Stimulated activated naive CD8-positive, alpha-beta T cell treated with anti-CD3 and anti-CD28 coated beads, Interleukin-15, Interleukin-2, amounts not matched to agents 100 ng/mL and 50 ng/mL, for 24 hours (primary cell): Measurements from ENCODE around the gene NKAIN2.
"Not testable (repeated sequence)": the region's sequence is repeated elsewhere in the genome, so short reads cannot be mapped to it uniquely, and the experiment has no call there.

Experiments
- H3K27ac Mint-ChIP-seq: one replicate; pipeline ENCODE4 v1.8.0; 2021; ENCODE audit warnings: mild to moderate bottlenecking, mixed read lengths
- H3K27me3 Mint-ChIP-seq: one replicate; pipeline ENCODE4 v1.8.0; 2021; ENCODE audit warnings: mixed read lengths
- H3K36me3 Mint-ChIP-seq: one replicate; pipeline ENCODE4 v1.8.0; 2021; ENCODE audit warnings: low read depth, mixed read lengths
- H3K4me1 Mint-ChIP-seq: one replicate; pipeline ENCODE4 v1.8.0; 2021; ENCODE audit warnings: low read depth, mixed read lengths
- H3K4me3 Mint-ChIP-seq: one replicate; pipeline ENCODE4 v1.8.0; 2021; ENCODE audit warnings: mild to moderate bottlenecking, mixed read lengths
- H3K9me3 Mint-ChIP-seq: one replicate; pipeline ENCODE4 v1.8.0; 2021; ENCODE audit warnings: mixed read lengths

NKAIN2 gene

GRCh38 chr6:124298730-124299129 is 495.1 kb downstream of the NKAIN2 start:
- H3K27me3 Mint-ChIP-seq, result no peaks in the 10 kb centered on the region
- H3K36me3 Mint-ChIP-seq, result no peaks in the 10 kb centered on the region
- H3K9me3 Mint-ChIP-seq, result no peaks in the 10 kb centered on the region
- H3K4me3 Mint-ChIP-seq, result no peak overlapping the region
- no peak overlapping the region for H3K27ac Mint-ChIP-seq
- H3K4me1 Mint-ChIP-seq, result no peaks in the 10 kb centered on the region

GRCh38 chr6:124300907-124301306 is 497.2 kb downstream of the NKAIN2 start:
- H3K4me3 Mint-ChIP-seq, H3K36me3 Mint-ChIP-seq, H3K9me3 Mint-ChIP-seq, H3K4me1 Mint-ChIP-seq, H3K27me3 Mint-ChIP-seq, H3K27ac Mint-ChIP-seq: not testable (repeated sequence)

GRCh38 chr6:124303971-124304370 is 500.3 kb downstream of the NKAIN2 start:
- Mint-ChIP-seq H3K27me3 (no peaks in the 10 kb centered on the region), H3K9me3 (peaks cover 5% of the 10 kb centered on the region), H3K4me1 (no peaks in the 10 kb centered on the region), H3K27ac (no peak overlapping the region), H3K36me3 (no peaks in the 10 kb centered on the region), H3K4me3 (no peak overlapping the region)

- Mint-ChIP-seq H3K36me3 (no peaks in the 10 kb centered on the region), H3K4me1 (no peaks in the 10 kb centered on the region), H3K9me3 (peaks cover 5% of the 10 kb centered on the region), H3K27me3 (no peaks in the 10 kb centered on the region), H3K4me3 (no peak overlapping the region), H3K27ac (no peak overlapping the region)
These were observed 506.5 kb downstream of the NKAIN2 start for GRCh38 chr6:124310139-124310538.

- Mint-ChIP-seq H3K9me3 (no peaks in the 10 kb centered on the region), H3K27ac (no peak overlapping the region), H3K4me1 (no peaks in the 10 kb centered on the region), H3K4me3 (no peak overlapping the region), H3K27me3 (no peaks in the 10 kb centered on the region), H3K36me3 (no peaks in the 10 kb centered on the region)
These were observed 515.7 kb downstream of the NKAIN2 start for GRCh38 chr6:124319410-124319809.

GRCh38 chr6:124324237-124324636 is 520.6 kb downstream of the NKAIN2 start:
- H3K27me3 Mint-ChIP-seq, result no peaks in the 10 kb centered on the region
- no peaks in the 10 kb centered on the region for H3K4me1 Mint-ChIP-seq
- no peak overlapping the region for H3K27ac Mint-ChIP-seq
- H3K9me3 Mint-ChIP-seq, result no peaks in the 10 kb centered on the region
- H3K36me3 Mint-ChIP-seq, result no peaks in the 10 kb centered on the region
- no peak overlapping the region for H3K4me3 Mint-ChIP-seq

GRCh38 chr6:124330197-124330596 is 526.5 kb downstream of the NKAIN2 start:
- Mint-ChIP-seq H3K9me3 (peaks cover 5% of the 10 kb centered on the region), H3K36me3 (no peaks in the 10 kb centered on the region), H3K27ac (no peak overlapping the region), H3K27me3 (no peaks in the 10 kb centered on the region), H3K4me1 (no peaks in the 10 kb centered on the region), H3K4me3 (no peak overlapping the region)

GRCh38 chr6:124334359-124334758 is 530.7 kb downstream of the NKAIN2 start:
- H3K9me3 Mint-ChIP-seq, result peaks cover 5% of the 10 kb centered on the region
- no peak overlapping the region for H3K27ac Mint-ChIP-seq
- H3K36me3 Mint-ChIP-seq, result no peaks in the 10 kb centered on the region
- H3K4me1 Mint-ChIP-seq, result no peaks in the 10 kb centered on the region
- H3K4me3 Mint-ChIP-seq, result no peak overlapping the region
- no peaks in the 10 kb centered on the region for H3K27me3 Mint-ChIP-seq

GRCh38 chr6:124339610-124340334 is 536.1 kb downstream of the NKAIN2 start:
- no peaks in the 10 kb centered on the region for H3K4me1 Mint-ChIP-seq
- no peaks in the 10 kb centered on the region for H3K9me3 Mint-ChIP-seq
- no peaks in the 10 kb centered on the region for H3K27me3 Mint-ChIP-seq
- no peak overlapping the region for H3K4me3 Mint-ChIP-seq
- no peak overlapping the region for H3K27ac Mint-ChIP-seq
- H3K36me3 Mint-ChIP-seq, result no peaks in the 10 kb centered on the region

- H3K9me3 Mint-ChIP-seq, H3K36me3 Mint-ChIP-seq, H3K27ac Mint-ChIP-seq, H3K4me1 Mint-ChIP-seq, H3K4me3 Mint-ChIP-seq, H3K27me3 Mint-ChIP-seq: not testable (repeated sequence)
These were observed 544.7 kb downstream of the NKAIN2 start for GRCh38 chr6:124348339-124348738.

- Mint-ChIP-seq H3K9me3 (no peaks in the 10 kb centered on the region), H3K4me3 (no peak overlapping the region), H3K27me3 (no peaks in the 10 kb centered on the region), H3K4me1 (no peaks in the 10 kb centered on the region), H3K36me3 (no peaks in the 10 kb centered on the region), H3K27ac (no peak overlapping the region)
These were observed 551.5 kb downstream of the NKAIN2 start for GRCh38 chr6:124355146-124355545.

GRCh38 chr6:124356276-124356810 is 552.7 kb downstream of the NKAIN2 start:
- H3K36me3 Mint-ChIP-seq, result no peaks in the 10 kb centered on the region
- no peaks in the 10 kb centered on the region for H3K27me3 Mint-ChIP-seq
- no peak overlapping the region for H3K4me3 Mint-ChIP-seq
- H3K27ac Mint-ChIP-seq, result no peak overlapping the region
- H3K9me3 Mint-ChIP-seq, result no peaks in the 10 kb centered on the region
- no peaks in the 10 kb centered on the region for H3K4me1 Mint-ChIP-seq

GRCh38 chr6:124356811-124357210 is 553.1 kb downstream of the NKAIN2 start:
- Mint-ChIP-seq H3K4me1 (no peaks in the 10 kb centered on the region), H3K9me3 (no peaks in the 10 kb centered on the region), H3K27me3 (no peaks in the 10 kb centered on the region), H3K27ac (no peak overlapping the region), H3K36me3 (no peaks in the 10 kb centered on the region), H3K4me3 (no peak overlapping the region)

- Mint-ChIP-seq H3K9me3 (peaks cover 6% of the 10 kb centered on the region), H3K27ac (no peak overlapping the region), H3K36me3 (no peaks in the 10 kb centered on the region), H3K4me1 (no peaks in the 10 kb centered on the region), H3K4me3 (no peak overlapping the region), H3K27me3 (no peaks in the 10 kb centered on the region)
These were observed 564.5 kb downstream of the NKAIN2 start for GRCh38 chr6:124368131-124368530.

- Mint-ChIP-seq H3K36me3 (no peaks in the 10 kb centered on the region), H3K27ac (no peak overlapping the region), H3K4me3 (no peak overlapping the region), H3K9me3 (no peaks in the 10 kb centered on the region), H3K27me3 (no peaks in the 10 kb centered on the region), H3K4me1 (no peaks in the 10 kb centered on the region)
These were observed 568.4 kb downstream of the NKAIN2 start for GRCh38 chr6:124371974-124372475.

- no peaks in the 10 kb centered on the region for H3K27me3 Mint-ChIP-seq
- H3K4me1 Mint-ChIP-seq, result no peaks in the 10 kb centered on the region
These were observed 569.7 kb downstream of the NKAIN2 start for GRCh38 chr6:124373386-124373785.

More at GRCh38 chr6:124373386-124373785, 569.7 kb downstream of the NKAIN2 start:
- H3K4me3 Mint-ChIP-seq, result no peak overlapping the region
- no peaks in the 10 kb centered on the region for H3K36me3 Mint-ChIP-seq
- H3K9me3 Mint-ChIP-seq, result no peaks in the 10 kb centered on the region
- H3K27ac Mint-ChIP-seq, result no peak overlapping the region
